Measurements from ENCODE around the gene RAB4B.

The RAB4B gene

GRCh38 chr19:40733149-40733548 is 44.9 kb upstream of the RAB4B start (continued):
- TF ChIP-seq ZNF555 (tag by site-specific recombination; conservative IDR thresholded peaks at IDR 0.05) (no peak), ZSCAN5A (tag by site-specific recombination; IDR thresholded peaks at IDR 0.05) (no peak)

GRCh38 chr19:40735013-40735771 is 42.9 kb upstream of the RAB4B start:
- no peak for TF ChIP-seq ZNF211 (tag by site-specific recombination; IDR thresholded peaks at IDR 0.05; ENCODE audit: low read depth)
- no peak for TF ChIP-seq ZSCAN4 (tag by site-specific recombination; IDR thresholded peaks at IDR 0.05)
- no peak for TF ChIP-seq ZBTB7A (tag by site-specific recombination; IDR thresholded peaks at IDR 0.05; ENCODE audit: low read depth)
- no peak for TF ChIP-seq ZNF626 (tag by site-specific recombination; IDR thresholded peaks at IDR 0.05)
- TF ChIP-seq ZNF571 (tag by site-specific recombination; IDR thresholded peaks at IDR 0.05): no peak
- TF ChIP-seq ZBTB20 (tag by site-specific recombination; IDR thresholded peaks at IDR 0.05): no peak
- peak; percentile 88 for TF ChIP-seq KLF1 (tag by site-specific recombination; IDR thresholded peaks at IDR 0.05)
- H3K4me3 ChIP-seq (ENCODE audit: low read depth, low read length): no peak overlapping the region
- no peak overlapping the region for H3K27ac ChIP-seq (ENCODE audit: extremely low read depth, low read depth, low read length)
- no peaks in the 10 kb centered on the region for H3K4me1 ChIP-seq (ENCODE audit: control insufficient read depth, insufficient read depth, low read length)
- peaks cover 82 to 85% of the 10 kb centered on the region in 2 experiments for H3K36me3 ChIP-seq (ENCODE audit: control insufficient read depth in 2 of 2, insufficient read depth in 1 of 2, low read length in 2 of 2)
- CTCF ChIA-PET: interaction anchor here (0.6 to 1.1 kb wide), 3 partner anchors 132 to 1219 kb away, joined by 3 read pairs; no protein-coding TSS in a partner anchor
- no peaks in the 10 kb centered on the region for H3K9me3 ChIP-seq (ENCODE audit: control insufficient read depth, insufficient read depth, low read depth, low read length)
- POLR2A ChIA-PET: interaction anchor here (1.5 to 2.4 kb wide), 2 partner anchors 8 to 18 kb away, joined by 3 to 9 read pairs; partner anchors contain the start of genes COQ8B and ITPKC

GRCh38 chr19:40736661-40737060 is 41.4 kb upstream of the RAB4B start:
- TF ChIP-seq ZBTB8A (tag by site-specific recombination; IDR thresholded peaks at IDR 0.05): no peak
- TF ChIP-seq ZNF791 (tag by site-specific recombination; IDR thresholded peaks at IDR 0.05): no peak
- TF ChIP-seq BCL11A (tag by site-specific recombination; IDR thresholded peaks at IDR 0.05; ENCODE audit: low read depth): no peak
- TF ChIP-seq ZNF121 (tag by site-specific recombination; IDR thresholded peaks at IDR 0.05): peak; percentile 92
- no peak for TF ChIP-seq ZNF473 (tag by site-specific recombination; IDR thresholded peaks at IDR 0.05)
- no peak for TF ChIP-seq HIC1 (tag by site-specific recombination; IDR thresholded peaks at IDR 0.05)
- CTCF ChIA-PET: interaction anchor here (0.6 to 0.9 kb wide), 2 partner anchors 102 to 152 kb away, joined by 3 to 5 read pairs; no protein-coding TSS in a partner anchor
- peak overlapping the region; percentile 16; the same call in 1 of the 2 replicates for H3K27ac ChIP-seq (ENCODE audit: extremely low read depth, low read depth, low read length)
- POLR2A ChIA-PET: interaction anchor here (1.1 to 2.4 kb wide), 3 partner anchors 9 to 20 kb away, joined by 5 to 9 read pairs (median 6); partner anchors contain the start of genes ACTMAP, COQ8B and ITPKC
- no peaks in the 10 kb centered on the region for H3K4me1 ChIP-seq (ENCODE audit: control insufficient read depth, insufficient read depth, low read length)
- peaks cover 74 to 78% of the 10 kb centered on the region in 2 experiments for H3K36me3 ChIP-seq (ENCODE audit: control insufficient read depth in 2 of 2, insufficient read depth in 1 of 2, low read length in 2 of 2)
- no peaks in the 10 kb centered on the region for H3K9me3 ChIP-seq (ENCODE audit: control insufficient read depth, insufficient read depth, low read depth, low read length)
- no peak overlapping the region for H3K4me3 ChIP-seq (ENCODE audit: low read depth, low read length)
